ENCODE results near the gene NKIRAS2.

DNA sequence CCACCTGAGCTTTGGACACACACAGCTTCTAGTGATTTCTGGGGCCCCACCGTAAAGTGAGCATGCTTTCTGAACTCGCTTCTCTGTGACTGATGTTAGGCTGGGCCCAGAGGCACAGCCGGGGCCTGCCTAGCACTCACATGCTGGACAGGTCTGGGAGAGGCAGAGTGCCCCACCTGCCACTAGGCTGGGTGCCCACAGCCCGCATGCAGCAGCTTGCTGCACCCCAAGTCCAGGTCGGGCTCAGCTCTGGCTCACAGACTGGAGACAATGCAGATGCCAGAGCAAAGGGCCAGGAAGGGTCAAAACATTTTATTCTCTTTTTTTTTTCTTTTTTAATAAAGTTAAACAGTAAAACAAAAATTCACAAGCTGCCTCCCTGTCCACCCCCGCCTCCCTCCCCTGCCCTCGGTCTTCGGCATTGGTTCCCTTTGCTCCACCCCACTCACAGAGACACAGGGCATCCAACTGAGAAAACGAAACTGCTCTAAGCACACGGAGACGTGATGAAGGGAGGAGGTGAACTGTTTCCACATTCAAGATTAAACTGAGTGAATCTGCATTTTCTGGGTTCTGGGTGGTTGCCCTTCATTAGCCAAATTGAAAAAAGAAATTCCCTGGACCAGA is 43.6 kb upstream of the NKIRAS2 start:
- TF ChIP-seq CTCF (conservative IDR thresholded peaks at IDR 0.05) (no peak), EZH2 (IDR thresholded peaks at IDR 0.05; ENCODE audit: low read depth) (no peak)
